Stimulated activated CD4-positive, alpha-beta T cell treated with anti-CD3 and anti-CD28 coated beads, TNF-alpha, amount 100 ng/mL, for 24 hours (primary cell): ENCODE data around the gene JAKMIP3.

Source experiments
- DNase-seq, 3 experiments: peaks; one replicate each; pipeline ENCODE4 v3.0.0-alpha.2; 2020; ENCODE audit warnings: low read depth in 3 of 3

The JAKMIP3 gene

DNA sequence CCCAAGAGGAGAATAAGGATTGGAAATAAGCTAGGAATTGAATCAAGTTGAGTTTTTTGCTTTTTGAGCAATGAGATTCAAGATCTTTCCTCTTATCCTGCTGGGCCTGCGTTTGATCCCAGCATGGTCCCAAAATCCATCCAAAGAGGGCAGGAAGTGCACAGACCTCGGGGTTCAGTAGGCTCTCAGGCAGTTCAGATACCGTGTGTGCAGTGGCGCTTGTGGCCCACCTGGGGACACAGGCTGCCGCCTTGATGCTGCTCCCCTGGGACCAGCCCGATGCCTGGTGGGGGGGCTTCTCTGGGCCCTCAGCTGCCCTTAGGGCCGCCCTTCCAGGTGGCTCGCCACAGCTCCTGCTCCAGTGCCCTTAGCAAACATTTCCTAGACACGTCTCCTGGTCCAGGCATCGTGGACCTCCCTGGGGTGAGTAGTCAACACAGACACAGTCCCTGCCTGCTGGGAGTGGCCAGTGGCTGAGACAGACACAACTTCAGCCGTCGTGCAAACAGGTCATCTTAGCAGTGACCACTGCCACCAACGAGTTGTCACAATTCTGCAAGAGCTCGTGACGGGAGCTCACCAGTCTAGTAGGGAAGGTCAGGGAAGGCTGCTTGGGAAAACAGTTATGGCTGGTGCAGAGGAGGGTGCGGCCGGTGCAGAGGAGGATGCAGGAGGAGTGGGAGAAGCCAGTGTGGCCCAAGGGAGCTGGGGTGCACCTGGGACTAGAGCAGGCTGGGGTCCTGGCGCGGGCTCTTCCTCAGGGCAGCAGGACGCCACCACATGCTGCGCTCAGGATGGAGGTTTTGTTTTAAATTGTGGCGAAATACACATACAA lies 21.7 kb upstream of the JAKMIP3 start:
- no peak for DNase-seq

DNA sequence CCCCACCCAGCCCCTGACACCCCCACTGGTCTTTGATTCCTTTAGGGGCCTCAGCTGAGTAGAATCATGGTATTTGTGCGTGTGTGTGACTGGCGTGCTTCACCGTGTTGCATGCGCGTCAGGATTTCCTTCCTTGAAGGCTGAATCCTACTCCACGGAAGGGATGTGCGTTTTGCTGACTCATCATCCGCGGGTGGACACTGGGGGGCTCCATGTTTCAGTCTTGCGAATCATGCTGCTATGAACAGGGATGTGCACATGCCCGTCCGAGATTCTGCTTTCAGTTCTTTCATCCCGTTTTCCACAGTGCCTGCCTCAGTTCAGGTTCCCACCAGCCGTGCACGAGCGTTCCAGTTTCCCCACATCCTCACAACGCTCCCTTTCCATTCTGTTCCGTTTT lies 20.9 kb upstream of the JAKMIP3 start:
- no peak for DNase-seq

DNA sequence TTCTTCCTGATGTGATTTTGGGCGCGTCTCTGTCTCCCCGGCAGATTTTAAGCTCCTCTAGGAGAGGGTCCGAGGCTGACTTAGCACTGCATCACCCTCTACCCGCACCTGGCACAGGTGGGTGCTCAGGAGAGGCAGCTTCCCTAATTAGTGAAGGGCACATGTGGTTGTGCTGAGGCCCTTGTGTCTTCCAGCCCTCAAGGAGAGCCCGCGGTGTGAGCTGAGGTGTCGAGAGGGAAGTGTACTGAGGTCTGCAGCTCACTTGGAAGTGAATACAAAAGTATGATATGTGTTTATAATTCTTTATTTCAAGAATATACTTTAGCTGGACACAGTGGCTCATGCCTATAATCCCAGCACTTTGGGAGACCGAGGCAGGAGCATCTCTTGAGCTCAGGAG lies 20.4 kb upstream of the JAKMIP3 start:
- no peak for DNase-seq

DNA sequence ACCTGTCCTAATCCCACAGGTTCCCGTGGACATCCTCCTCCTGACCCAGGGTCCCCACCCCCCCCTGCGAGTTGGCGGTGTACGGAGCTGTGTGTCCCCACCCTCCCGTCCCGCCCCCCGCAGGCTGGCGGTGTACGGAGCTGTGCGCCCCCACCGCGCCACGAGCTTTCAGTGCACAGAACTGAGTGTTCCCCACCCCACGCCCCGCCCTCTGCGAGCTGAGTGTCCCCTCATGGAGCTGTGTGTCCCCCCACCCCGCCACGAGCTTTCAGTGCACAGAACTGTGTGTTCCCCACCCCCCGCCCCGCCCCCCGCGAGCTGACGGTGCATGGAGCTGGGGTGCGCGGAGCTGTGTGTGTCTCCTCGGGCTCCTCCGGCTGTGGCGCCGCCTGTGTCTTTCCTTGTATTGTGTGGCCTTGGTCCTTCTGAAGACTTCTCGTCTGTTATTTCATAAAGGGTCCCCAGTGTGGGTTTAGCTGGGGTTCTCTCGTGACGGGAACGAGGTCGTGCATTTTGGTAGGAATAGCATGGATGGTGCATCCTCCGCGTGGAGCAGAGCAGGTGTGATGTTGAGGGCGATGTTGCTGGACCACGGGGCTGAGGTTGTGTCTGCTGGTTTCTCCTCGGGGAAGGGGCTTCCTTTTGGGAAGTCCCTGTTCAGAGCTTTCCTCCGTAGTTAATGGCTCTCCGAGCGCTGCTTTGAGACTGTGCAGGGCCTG lies 18.0 kb upstream of the JAKMIP3 start:
- DNase-seq = no peak

DNA sequence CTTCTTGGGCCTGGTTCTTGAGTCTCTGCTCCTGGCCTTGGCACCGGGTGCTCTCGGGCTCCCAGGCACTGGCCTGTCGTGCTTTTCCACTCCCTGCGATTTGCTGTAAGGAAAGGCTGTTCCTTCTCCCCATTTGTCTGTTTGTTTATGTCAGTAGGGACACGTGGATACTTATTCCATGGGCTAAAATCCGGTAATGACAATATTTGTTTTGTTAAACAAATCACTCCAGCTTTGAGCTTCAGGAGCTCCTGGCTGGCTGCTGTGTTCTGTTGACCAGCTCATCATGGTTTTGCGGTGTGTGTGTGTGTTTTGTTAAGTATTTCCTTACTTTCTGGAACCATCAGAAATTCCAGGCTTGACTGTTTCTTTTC lies 17.5 kb upstream of the JAKMIP3 start:
- no peak for DNase-seq

DNA sequence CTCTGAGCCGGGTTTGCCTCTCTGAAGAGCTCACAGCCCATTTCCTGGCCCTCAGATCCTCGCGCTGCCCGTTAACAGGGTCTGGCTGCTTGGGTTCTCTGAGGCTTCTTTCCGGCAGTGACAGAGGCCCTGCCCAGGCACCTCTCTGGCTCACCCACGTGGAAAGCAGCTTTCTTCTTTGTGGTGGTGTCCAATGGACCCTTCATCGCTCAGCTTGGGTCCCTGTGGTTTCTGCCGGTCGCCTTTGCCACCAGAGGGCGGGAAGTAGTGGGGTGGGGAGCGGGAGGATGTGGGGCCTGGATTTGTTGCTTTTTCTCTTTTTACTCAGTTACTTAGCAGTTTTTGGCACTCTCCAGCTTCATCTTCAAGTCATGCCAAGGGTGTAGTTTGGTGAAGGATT lies 15.6 kb upstream of the JAKMIP3 start:
- no peak for DNase-seq

DNA sequence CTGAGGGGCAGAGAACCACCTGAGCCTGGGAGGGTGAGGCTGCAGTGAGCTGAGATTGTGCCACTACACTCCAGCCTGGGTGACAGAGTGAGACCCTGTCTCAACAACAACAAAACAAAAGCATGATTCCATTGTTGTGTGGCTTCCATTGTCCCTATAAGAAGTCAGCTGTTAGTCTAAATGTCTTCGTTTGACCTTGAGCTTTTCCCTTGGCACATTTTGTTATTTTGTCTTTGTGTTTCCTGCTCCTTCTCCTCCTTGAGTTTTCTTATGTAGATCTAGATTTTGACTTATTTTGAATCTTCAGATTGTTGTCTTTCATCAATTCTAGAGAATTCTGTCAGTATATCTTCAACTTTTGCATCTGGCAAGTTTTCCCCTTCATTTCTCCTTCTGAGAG lies 13.6 kb upstream of the JAKMIP3 start:
- no peak for DNase-seq

DNA sequence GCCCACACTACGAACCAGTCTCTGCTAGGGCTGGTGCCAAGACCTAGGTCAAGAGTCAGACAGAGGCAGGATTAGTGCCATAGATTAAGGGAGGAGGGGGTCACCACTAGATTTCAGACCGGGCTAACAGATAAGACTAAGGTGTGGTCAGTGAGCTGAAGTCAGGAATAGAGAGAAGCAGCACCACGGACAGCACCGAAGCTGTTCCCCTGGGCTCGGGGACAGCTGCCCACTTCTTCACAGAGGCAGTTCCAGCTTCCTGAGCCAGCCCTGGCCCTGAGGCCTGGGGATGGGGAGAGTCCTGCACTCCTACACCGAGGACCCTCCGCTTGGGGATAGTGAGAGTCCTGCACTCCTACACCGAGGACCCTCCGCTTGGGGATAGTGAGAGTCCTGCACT lies 11.2 kb upstream of the JAKMIP3 start:
- no peak for DNase-seq

DNA sequence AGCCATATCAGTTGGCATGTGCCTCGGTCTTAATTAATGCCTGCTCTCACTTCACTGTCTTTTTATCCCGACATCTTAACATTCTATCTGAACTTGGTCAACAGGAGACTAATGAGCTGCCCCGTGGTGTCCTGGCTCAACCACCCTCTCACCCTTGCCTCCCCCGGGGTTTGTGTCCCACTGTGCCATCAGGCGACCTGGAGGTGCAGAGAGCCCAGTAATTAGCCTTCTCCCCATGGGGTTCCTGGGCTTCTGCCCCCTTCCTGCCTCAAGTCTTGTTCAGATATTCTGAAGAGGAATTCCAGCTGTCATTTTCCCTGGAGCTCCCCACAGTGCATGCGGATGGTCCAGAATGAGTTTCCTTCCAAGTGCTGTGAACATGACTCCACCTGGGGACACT lies 10.1 kb upstream of the JAKMIP3 start:
- DNase-seq = no peak

DNA sequence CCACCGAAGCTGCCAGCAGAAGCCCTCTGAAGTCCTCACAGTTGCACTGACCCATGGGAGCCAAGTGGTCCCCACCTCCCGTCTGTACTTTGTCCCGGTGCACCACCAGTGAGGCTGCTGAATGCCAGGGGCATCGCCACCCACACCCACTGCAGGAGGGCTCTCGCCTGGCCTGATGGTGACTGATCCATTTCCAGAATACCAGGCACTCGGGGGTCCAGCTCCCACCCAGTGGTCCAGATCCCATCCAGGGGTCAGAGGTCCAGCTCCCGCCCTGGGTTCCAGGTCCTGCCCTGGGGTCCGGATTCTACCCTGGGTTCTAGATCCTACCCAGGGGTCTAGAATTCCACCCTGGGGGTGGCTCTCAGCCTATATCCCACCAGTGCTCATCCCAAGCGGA lies 9.1 kb upstream of the JAKMIP3 start:
- DNase-seq = no peak

DNA sequence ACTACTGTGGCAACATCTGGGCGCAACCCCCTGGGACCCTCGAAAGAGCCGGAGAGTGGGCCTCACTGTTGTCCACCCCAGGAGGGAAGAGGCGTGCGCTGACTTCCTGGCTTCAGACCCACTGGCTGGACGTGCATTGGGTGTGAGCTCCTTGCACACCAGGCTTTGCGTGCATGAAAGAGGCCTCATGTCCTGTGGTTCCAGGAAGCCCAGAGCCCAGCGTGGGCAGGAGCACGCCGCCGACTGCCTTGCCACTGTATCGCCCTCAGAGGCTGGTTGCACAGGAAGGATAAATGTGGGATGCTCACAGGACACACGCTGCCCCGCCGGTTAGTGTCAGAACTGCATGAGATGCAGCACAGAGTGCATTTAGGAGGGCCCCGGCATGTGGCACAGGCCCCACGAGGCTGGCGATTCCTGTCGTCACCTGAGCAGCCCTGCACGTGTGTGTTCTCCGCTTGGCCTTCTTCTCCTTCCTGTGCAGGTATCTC lies 8.5 kb upstream of the JAKMIP3 start:
- DNase-seq = no peak

DNA sequence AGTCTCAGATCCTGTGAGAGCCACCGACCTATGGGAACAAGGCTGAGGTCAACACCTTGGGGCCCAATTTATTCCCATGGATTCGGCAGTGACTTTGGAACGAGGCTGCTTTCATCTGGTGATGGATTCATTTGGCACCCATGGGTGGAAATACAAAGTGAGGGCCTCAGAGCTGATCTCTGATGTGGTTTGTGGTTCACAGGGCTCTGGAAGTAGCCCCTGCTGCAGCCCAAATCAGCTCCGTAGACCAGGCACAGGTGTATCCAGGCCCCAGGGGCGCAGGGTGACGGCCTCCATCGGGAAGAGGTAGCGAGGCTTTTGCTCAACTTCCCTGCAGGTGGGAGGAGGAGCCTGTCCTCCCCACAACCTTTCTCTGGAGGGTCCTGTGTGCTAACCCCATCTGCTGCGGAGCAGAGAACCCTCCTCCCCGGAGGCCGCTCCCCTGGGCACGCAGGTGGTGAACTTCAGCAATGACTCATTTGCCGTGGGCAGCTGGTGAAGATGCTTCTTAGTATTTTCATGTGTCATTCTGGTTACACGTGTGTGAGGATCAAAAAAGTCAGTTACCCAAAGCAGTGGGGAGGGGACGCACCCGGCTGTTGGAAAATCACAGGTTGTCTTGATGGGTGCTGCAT lies 7.5 kb upstream of the JAKMIP3 start:
- no peak for DNase-seq

DNA sequence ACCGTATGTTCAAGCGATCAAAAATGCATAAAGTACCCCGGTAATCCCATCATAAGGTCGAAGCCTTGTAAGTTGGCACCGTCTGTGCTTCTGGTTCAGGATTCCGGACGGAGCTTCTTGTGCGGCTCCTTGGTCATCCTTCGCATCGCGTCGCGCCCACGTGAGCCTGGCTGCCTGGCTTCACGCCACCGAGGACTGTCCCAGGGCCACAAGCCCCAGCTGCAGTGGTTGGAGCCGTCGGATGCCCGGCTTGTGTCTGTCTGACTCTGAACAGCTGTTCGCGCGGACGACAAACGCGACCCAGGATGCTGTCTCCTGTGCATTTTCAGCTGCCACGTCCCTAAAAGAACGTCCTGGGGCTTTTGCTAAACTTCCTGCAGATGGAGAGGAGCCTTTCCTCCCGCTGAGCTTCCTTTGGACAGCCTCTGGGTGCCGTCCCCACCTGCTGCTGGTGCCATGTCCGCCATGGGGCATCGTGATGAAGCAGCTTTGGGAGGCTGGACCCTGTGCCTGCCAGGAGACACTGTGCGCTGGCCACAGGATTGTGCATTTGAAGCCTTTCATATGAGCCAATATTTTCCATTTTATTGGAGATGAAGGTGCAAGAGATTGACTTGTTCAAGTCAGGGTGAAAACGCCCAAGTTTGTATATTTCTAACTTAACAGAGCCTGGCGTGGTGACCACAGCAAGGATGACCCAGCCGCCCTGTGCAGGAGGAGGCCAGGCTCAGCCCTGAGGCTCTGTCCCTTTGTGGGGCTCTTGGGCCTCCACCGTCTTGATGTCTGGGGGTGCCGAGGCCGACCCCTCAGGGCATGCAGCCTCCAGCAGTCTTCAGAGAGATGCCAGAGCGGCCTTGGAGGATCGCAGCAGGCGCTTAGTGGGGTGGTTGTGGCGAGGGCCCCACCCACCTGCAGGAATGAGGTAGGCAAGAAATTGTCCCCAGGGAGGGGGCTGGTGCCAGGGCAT lies 6.7 kb upstream of the JAKMIP3 start:
- DNase-seq = no peak

DNA sequence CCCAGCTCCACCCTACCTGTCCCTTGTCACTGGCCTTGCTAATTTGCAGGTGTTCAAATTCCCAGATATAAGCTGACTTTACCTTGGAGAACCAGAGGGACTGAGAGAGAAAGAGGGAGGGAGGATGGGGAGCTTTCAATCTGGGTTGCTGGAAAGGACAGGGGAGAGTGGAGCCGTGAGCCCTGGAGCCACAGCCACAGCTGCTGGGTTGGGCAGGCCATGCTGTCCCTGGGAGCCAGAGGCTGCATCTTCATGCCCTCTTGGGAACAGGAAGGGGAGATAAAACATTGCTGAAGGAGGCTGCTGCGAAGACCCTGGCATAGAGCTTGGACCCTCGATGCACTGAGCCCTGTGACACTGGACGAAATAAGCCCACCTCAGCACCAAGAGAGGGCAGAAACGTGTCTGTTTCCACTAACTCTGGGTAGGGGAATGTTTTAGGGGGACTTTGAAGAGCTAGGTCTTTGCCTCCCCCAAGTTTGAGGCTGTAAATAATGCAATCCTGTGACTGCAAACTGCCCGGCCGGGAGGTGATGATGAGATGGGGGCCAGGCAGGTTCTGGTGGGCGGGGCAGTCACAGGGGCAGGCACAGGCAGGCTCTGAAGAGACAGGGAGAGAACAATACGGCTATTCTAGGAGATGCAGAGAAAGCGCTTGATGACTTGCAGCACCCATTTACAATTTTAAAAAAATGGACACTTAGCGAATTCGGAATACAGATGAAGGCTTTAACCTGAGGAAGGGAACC lies 5.8 kb upstream of the JAKMIP3 start:
- DNase-seq = no peak

DNA sequence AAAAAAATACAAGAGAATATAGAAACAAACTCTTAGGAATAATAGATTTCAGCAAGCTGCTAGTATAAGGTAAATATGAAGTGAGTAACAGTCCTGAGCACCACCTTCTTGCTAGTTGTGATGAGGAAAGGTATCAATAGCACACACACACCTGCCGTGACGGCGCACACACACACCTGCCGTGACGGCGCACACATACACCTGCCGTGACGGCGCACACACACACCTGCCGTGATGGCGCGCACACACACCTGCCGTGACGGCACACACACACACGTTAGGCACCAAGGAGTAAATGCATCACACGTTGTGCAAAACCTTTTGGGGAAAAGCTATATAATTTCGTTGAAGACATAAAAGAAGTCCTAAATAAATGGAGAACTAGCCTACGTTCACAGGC lies 4.7 kb upstream of the JAKMIP3 start:
- DNase-seq = no peak

DNA sequence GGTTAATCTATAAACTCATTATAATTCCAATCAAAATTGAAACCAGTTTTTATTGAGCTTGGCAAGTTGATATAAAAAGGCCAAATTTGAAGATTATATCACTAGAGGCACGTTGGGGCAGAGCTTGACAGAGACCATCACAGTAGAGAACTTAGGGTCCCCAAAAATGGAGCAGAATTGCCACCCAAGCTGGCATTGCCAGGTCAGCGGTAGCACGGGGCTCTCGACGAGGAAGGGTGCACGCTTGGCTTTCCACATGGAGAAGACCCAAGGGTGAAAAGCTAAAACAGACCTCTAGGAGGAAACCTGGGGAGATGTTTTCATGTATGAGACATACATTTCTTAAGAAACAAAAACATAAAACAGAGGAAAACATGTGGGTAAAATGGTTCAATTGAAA lies 4.3 kb upstream of the JAKMIP3 start:
- no peak for DNase-seq

DNA sequence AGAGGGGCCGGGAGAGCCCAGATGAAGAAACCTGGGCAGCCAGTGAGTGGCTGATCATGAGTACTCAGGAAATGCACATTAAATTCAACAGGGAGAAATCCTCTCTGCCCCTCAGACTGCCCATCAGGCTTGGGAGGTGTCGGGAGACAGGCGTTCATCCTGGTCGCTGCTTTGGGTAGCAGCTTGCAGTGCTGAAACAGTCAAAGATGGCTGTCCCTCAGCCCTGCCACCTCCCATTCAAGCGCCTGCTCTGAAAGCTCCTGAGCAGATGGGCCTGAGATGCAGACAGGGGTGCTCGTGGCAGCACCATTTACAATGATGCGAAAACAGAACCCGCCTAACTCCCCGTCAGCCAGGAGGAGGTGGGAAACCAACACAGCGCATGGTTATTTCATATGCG lies 3.6 kb upstream of the JAKMIP3 start:
- DNase-seq = no peak

DNA sequence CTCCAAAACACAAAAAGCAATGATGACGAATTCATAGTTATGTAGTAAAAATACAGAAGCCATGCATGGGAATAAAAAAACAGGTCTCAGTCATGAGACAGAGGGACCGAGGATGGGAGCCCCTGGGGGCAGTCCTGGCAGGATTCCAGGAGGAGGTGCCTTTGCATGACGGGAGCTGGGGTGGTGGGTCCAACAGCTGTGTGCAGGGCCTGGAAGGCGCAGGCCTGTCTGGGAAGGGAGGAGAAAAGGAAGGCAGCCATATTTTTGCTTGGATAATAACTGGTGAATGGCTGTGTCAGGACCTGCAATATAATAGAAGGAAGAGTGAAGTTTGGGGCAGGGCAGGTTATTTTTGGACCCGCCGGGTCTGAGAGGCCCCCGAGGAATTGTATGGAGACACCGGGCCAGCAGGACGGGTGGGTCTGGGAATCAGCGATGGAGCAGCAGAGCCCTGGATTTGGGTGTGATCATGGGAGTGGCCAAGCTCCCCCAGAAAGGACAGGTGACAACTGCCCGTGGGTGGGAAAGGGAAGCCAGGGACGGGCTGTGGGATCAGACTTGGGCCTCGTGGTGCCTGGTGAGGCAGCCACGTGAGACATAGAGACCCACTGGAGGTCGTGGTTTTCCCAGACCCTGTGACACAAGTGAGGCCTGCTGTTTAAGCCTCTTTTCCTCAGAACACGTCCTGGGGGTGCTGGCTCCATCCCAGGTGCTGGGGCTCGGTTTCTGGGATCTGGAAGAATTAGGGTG lies 2.9 kb upstream of the JAKMIP3 start:
- DNase-seq = no peak

DNA sequence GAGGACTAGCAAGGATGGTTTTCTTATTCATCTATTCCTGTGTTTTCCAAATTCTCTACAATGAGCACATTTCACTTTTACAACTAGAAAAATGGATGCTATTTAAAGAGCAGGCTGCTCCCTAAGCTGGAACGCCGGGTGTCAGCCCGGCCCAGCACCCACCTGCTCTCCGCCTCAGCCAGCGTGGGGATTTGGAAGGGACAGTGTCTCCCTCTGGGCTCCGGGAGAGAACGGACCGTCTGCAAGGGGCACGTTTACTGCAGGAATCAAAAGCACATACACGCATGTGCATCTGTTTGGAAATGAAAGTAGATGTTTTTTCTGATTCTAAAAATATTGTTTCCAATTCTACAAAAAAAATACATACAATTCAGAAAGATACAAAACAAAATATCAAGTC lies 2.3 kb upstream of the JAKMIP3 start:
- DNase-seq = no peak

DNA sequence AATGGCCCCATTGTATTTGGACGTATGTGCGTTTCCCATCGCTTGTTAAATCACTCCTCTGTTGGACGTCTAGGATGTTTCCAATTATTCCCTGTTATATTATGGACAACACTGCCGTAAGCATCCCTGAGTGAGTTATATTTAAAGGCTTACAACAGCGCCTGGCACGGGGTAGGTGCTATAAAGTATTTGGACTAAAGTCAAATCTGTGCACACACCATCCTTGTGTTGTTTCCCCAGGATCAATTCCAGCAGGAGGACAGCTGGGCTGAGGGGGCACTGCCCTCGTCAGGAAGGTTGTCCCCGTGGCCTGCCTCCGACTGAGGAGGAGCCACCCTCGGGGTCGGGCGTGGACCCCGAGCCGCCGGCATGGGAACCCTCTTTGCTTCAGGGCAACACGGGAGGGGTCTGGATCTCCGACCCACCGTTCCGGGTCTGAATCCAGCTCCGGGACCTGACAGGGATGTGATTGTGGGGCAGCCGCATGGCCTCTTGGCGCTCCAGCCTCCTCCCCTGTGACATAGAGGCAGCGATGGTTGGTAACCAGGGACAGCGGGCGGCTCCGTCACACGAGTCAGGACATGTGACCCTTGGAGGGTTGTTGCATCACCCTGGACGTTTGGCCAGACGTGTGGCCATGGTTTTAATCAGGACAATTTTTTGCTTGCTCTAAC lies 1.5 kb upstream of the JAKMIP3 start:
- no peak for DNase-seq
